Neural crest cell (in vitro differentiated cells): ENCODE results near the gene LPCAT4. TPM values are rescaled to one million over a fixed set of nuclear protein-coding genes. Genes with fewer than 3 reads are reported as not detected.

ENCODE experiments used
- DNase-seq: peaks from one replicate; pipeline ENCODE4 v3.0.0; 2021; ENCODE audit warnings: low read depth, mixed read lengths, low spot score
- H3K27ac Mint-ChIP-seq: one replicate; pipeline ENCODE4 v1.8.0; 2021; ENCODE audit warnings: mild to moderate bottlenecking, mixed read lengths; ENCODE audit not compliant: unreplicated experiment
- H3K27me3 Mint-ChIP-seq: 2 replicates; pipeline ENCODE4 v1.8.0; 2021; ENCODE audit warnings: low read depth, mild to moderate bottlenecking, mixed read lengths
- H3K36me3 Mint-ChIP-seq: 2 replicates; pipeline ENCODE4 v1.8.0; 2021; ENCODE audit warnings: low read depth, mild to moderate bottlenecking, mixed read lengths
- H3K4me1 Mint-ChIP-seq: 2 replicates; pipeline ENCODE4 v1.8.0; 2021; ENCODE audit warnings: mixed read lengths
- H3K4me3 Mint-ChIP-seq: one replicate; pipeline ENCODE4 v1.8.0; 2021; ENCODE audit warnings: mild to moderate bottlenecking, mixed read lengths
- H3K9me3 Mint-ChIP-seq: 2 replicates; pipeline ENCODE4 v1.8.0; 2021; ENCODE audit warnings: mixed read lengths
- total RNA-seq: library from RNA; stranded (reverse); gene quantifications from 2 replicates; pipeline ENCODE4 v1.2.1, GENCODE V29; 2021
- TF ChIP-seq, protein P1 (sequence below): fragments of 200-600 bp; sonication (generic); conservative IDR thresholded peaks from 2 replicates; pipeline ENCODE4 v1.5.0; 2021; ENCODE audit warnings: antibody characterized with exemption, mild to moderate bottlenecking

The LPCAT4 gene
- total RNA-seq, 1 donor from 2014 or later, result 57.3 TPM

- Mint-ChIP-seq H3K27me3 (no peaks in the 10 kb centered on the region), H3K36me3 (no peaks in the 10 kb centered on the region), H3K27ac (no peak overlapping the region), H3K4me3 (no peak overlapping the region), H3K9me3 (no peaks in the 10 kb centered on the region), H3K4me1 (no peaks in the 10 kb centered on the region)
- TF ChIP-seq, protein P1, sequence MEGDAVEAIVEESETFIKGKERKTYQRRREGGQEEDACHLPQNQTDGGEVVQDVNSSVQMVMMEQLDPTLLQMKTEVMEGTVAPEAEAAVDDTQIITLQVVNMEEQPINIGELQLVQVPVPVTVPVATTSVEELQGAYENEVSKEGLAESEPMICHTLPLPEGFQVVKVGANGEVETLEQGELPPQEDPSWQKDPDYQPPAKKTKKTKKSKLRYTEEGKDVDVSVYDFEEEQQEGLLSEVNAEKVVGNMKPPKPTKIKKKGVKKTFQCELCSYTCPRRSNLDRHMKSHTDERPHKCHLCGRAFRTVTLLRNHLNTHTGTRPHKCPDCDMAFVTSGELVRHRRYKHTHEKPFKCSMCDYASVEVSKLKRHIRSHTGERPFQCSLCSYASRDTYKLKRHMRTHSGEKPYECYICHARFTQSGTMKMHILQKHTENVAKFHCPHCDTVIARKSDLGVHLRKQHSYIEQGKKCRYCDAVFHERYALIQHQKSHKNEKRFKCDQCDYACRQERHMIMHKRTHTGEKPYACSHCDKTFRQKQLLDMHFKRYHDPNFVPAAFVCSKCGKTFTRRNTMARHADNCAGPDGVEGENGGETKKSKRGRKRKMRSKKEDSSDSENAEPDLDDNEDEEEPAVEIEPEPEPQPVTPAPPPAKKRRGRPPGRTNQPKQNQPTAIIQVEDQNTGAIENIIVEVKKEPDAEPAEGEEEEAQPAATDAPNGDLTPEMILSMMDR, result no peak
- DNase-seq, result no peak
Observed at GRCh38 chr15:34329006-34329405, 38.0 kb downstream of the LPCAT4 start.

DNA sequence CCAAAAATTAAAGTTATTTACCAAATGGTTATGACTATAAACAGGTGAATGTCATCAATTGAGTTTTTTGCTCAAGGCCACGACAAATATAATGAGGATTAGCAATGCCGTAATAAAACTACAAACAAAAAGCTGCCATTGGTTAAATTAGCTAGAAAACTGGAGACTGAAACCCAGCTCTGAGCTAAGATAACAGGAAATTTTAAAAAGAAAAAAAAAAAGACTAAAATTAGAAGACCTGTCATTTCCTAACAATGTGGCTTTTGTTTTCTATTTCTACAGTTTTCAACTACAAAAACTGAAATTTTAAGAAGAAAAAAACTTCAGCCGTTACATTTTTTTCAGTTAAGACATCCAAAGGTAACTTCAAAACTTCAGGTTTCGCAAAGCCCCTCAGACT, 39.1 kb downstream of the LPCAT4 start:
- Mint-ChIP-seq H3K4me1 (no peaks in the 10 kb centered on the region), H3K4me3 (no peak overlapping the region), H3K9me3 (no peaks in the 10 kb centered on the region), H3K36me3 (no peaks in the 10 kb centered on the region), H3K27me3 (no peaks in the 10 kb centered on the region), H3K27ac (no peak overlapping the region)
- DNase-seq, result no peak
- TF ChIP-seq, protein P1, result no peak

- TF ChIP-seq, protein P1, result no peak
- Mint-ChIP-seq H3K9me3 (no peaks in the 10 kb centered on the region), H3K27me3 (no peaks in the 10 kb centered on the region), H3K36me3 (no peaks in the 10 kb centered on the region), H3K27ac (no peak overlapping the region), H3K4me1 (no peaks in the 10 kb centered on the region), H3K4me3 (no peak overlapping the region)
- no peak for DNase-seq
Observed at GRCh38 chr15:34325368-34325767, 41.6 kb downstream of the LPCAT4 start.

DNA sequence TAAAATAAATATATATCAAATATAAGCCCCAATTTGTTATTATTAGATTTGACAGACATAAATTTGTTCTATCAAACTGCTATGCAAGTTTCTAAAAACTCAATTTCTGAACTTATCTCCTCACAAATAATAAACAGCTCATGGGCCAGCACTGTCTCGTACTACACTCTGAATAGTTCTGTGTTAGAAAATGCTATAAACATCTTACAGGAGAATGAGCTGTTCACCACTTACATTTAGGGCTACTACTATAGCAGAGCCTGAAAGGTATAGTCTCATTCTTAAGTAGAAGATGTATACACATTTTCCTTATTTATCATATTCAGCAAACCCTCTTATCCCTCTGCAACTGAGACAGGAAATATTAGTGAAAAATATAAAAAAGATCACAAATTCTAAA, 42.1 kb downstream of the LPCAT4 start:
- no peak for DNase-seq
- Mint-ChIP-seq H3K27me3 (no peaks in the 10 kb centered on the region), H3K4me3 (no peak overlapping the region), H3K9me3 (no peaks in the 10 kb centered on the region), H3K27ac (no peak overlapping the region), H3K36me3 (no peaks in the 10 kb centered on the region), H3K4me1 (no peaks in the 10 kb centered on the region)
- TF ChIP-seq, protein P1, result no peak

DNA sequence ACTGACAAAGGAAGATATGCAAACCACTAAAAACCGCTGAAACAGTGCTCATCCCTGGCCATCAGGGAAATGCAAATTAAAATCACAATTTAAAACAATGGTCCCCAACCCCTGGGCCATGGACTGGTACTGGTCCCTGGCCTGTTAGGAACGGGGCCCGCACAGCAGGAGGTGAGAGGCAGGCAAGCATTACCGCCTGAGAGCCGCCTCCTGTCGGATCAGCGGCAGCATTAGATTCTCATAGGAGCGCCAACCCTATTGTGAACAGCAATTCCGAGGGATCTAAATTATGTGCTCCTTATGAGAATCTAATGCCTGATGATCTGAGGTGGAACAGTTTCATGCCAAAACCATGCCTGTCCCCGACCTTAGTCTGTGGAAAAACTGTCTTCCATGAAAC, 43.8 kb downstream of the LPCAT4 start:
- H3K27ac Mint-ChIP-seq, result no peak overlapping the region
- H3K27me3 Mint-ChIP-seq, result no peaks in the 10 kb centered on the region
- H3K4me3 Mint-ChIP-seq, result no peak overlapping the region
- H3K4me1 Mint-ChIP-seq, result peaks cover 8% of the 10 kb centered on the region
- H3K9me3 Mint-ChIP-seq, result no peaks in the 10 kb centered on the region
- TF ChIP-seq, protein P1, result no peak
- H3K36me3 Mint-ChIP-seq, result no peaks in the 10 kb centered on the region
- no peak for DNase-seq
